HG02981 (cell line): Measurements from ENCODE around the gene GLB1L3.
A peak's percentile ranks its signal among the peaks of the same experiment; 100 is the strongest.
"Not testable (repeated sequence)": the region's sequence is repeated elsewhere in the genome, so short reads cannot be mapped to it uniquely, and the experiment has no call there.

Source experiments
- ATAC-seq: cut with Tn5 transposase; IDR thresholded peaks from one replicate; pipeline ENCODE4 v1.9.1; 2021; ENCODE audit warnings: mild to moderate bottlenecking, moderate library complexity; ENCODE audit not compliant: unreplicated experiment

Gene GLB1L3

DNA sequence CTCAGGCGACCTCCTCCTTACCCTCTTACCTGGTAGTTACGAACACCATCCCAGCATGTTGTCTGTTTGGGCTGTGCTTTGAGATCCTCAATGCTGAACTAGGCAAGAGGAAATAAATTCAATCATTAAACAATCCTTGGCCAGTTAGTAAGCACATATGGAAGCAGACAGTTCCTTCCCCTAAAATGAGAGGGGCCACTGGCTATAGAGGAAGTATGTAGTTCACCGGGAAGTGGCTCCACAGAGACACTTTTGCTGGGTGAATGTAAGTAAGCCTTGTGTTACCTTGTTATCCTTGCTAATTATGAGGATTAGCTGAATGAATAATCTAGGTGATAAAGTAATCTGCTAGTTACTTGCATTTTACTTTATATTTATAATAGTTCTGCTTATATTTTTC is 25.9 kb upstream of the GLB1L3 start:
- no peak for ATAC-seq

DNA sequence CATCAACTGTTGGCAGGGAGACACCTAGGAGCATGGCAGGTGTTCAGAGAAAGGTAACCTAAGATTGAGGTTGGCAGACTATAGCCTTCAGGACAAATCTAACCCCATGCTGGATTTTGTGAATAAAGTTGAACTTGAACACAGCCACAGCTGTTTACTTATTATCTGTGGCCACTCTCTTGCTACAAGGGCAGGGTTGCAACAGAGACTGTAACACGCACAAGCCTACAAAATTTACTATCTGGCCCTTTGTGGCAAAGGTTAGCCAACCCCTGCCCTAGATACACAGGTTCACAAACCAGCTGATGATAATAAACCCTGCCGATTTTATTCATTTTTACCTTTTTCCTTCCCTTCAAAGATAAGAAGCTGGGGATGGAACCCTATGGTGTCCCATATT is 25.5 kb upstream of the GLB1L3 start:
- no peak for ATAC-seq

DNA sequence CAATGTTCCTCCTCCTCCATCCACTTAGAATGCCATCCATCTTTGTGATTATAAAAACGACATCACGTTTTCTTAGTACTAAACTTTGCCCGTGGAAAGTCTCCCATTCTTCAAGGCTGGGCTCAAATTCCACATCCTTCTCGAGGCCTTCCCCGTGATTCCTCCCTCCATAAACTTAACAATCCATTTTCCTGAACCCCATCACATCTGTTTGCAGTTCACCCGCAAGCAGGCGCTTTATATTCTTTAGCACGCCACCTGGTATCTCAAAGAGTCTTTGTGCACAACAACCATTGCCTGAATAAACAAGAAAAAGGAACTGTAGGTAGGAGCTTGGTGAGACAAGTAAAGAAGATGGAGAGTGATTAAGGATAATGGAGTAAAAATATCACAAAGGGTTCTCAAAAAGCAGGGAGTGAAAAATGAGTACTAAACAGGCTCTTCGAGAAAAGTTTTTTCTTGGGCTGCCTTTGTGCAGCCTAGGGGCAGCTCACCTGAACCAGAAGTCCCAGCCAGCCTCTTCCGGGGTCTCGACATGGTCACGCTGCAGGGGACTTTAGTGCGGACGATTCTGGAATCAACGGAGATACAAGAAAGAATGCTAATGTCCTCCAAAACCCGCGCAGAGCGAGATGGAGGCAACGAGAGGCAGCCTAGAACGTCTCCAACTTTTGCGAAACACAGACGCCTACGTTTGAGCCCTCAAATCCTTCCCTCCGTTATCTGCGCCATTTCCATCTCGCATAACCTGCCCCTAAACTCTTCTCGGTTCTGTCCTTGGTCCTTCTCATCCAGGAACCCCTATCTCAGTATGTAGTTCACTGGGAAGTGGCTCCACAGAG is 23.6 kb upstream of the GLB1L3 start:
- peak; percentile 25 for ATAC-seq

DNA sequence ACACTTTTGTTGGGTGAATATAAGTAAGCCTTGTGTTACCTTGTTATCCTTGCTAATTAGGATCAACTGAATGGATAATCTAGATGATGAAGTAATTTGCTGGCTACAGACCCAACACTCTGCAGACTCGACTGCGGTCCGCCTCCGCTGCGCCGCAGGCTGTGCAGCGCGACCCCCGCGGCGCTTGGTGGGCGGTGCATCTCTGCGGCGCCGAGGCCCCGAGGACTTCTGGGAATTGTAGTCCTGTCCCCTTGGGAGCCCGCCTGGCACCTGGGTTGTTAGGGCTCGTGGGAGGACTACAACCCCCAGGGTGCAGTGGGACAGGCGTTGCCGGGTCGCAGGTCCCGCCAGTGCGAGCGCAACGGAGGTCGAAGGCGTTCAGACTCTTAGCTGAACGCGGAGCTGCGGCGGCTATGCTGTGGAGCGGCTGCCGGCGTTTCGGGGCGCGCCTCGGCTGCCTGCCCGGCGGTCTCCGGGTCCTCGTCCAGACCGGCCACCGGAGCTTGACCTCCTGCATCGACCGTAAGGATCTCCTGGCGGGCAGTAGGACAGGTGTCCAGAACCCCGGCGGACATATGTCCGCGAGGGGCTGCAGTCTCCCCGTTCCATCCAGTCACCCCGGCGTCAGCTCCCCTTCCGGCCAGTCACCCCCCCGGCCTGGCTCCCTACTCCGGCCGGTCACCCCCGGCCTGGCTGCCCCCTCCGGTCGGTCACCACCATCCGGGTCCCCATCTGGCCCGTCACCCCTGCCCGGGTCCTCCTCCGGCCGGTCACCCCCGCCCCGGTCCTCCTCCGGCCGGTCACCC is 22.8 kb upstream of the GLB1L3 start, which contains the start of the genes ACAD8 and THYN1:
TSS of gene ACAD8 (plus strand) at position 381 of the 806 bp plus-strand sequence. CDS start at position 414, 33 bp downstream.
TSS of gene THYN1 (minus strand) at position 165 of the 806 bp plus-strand sequence. CDS start 470 bp downstream, outside the sequence.
- peak; percentile 99 for ATAC-seq

DNA sequence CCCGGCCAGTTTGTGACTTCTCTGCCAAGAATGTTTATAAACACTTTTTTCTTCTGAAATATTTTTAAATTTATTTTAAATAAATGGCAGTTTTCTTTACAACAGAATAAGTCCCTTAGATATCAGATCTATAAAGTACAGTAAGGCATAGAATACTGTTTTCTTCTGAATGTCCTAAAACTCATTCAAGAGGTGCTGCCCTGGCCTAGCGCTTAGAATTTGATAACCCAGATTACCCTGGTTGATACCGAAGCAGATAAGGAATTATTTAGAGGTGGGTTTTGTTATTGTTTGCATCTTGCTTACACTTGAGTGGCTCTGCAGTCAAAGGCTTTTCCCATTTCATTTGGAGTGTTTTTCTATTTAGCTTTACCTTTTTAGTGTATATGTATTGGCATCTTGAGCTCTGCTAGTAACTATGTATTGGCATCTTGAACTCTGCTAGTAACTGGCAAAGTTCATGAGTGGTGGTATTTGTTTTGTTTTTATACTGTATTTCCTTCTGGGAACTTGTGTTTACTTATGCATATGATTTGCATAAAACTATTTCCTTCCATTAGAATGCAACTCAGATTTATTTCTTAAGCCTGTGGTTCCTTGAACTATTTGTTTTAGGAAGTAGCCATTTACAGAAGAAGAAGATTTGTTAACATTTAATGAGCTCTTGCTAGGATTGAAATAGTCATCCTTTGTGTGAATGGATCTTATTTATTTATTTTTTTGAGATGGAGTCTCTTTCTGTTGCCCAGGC is 21.6 kb upstream of the GLB1L3 start:
- ATAC-seq: no peak

DNA sequence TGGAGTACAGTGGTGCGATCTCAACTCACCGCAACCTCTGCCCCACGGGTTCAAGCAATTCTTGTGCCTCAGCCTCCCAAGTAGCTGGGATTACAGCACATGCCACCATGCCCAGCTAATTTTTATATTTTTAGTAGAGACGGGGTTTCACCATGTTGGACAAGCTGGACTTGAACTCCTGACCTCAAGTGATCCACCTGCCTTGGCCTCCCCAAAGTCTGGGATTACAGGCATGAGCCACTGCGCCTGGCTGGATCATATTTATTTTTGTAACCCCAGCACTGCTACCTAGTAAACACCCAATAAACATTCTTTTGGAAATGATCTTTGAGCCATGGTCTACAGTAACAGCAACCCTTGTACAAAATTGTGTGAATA is 21.0 kb upstream of the GLB1L3 start:
- not testable (repeated sequence) for ATAC-seq

DNA sequence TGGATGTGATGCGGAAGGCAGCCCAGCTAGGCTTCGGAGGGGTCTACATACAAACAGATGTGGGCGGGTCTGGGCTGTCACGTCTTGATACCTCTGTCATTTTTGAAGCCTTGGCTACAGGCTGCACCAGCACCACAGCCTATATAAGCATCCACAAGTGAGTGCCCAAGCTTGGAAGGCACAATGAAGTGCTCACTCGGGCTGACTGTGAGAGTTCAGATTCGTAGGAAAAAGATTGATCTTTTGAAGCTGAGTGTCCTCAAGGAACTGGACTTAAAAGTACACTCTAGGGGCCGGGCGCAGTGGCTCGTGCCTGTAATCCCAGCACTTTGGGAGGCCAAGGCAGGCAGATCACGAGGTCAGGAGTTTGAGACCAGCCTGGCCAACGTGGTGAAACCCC is 19.1 kb upstream of the GLB1L3 start:
- no peak for ATAC-seq

DNA sequence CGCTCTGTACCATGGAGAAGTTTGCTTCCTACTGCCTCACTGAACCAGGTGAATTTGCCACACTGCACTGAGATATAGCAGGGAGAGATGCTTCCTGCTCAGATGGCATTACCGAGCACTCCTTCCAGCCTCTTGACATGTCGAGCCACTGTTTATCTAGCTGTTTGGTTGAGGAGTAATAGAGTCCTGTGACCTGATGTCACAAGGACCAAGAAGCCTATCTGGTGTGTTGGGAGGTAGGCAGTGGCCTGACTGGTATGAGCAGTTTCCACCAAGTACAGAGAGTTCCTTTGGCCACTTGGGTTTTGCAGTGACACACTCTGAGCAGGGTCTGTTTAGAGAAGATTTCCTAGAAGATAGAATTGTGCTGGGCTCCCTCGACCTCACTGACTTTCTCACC is 17.6 kb upstream of the GLB1L3 start:
- no peak for ATAC-seq

DNA sequence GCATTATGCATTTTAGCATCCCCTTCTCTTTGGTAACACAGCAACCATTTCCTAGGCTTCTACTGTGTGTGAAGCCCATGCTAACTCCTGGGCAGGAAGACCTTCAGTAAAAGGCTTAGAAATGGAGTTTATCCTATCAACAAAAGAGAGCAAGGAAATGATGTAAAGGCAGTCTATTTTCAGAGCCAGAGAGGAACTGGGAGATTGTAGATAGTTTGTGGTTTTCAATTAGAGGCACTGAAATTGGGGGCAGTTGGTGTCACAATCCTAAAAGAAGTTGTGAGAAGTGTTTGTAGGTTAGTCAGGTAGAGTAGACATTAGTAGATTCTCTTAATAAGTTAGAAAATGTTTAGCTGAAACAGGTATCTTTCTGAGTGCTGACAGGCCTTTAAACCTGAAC is 15.7 kb upstream of the GLB1L3 start:
- ATAC-seq: no peak

DNA sequence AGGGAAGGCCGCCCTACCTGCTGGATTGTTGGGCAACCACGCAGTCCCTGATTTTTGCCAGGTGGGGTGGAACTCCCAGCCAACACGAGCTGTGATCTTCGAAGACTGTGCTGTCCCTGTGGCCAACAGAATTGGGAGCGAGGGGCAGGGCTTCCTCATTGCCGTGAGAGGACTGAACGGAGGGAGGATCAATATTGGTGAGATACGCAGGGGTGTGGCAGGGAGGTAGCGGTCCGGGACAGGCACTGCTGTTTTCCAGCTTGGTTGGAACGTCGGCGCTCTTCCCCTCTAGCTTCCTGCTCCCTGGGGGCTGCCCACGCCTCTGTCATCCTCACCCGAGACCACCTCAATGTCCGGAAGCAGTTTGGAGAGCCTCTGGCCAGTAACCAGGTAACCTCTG is 15.2 kb upstream of the GLB1L3 start:
- ATAC-seq: no peak

DNA sequence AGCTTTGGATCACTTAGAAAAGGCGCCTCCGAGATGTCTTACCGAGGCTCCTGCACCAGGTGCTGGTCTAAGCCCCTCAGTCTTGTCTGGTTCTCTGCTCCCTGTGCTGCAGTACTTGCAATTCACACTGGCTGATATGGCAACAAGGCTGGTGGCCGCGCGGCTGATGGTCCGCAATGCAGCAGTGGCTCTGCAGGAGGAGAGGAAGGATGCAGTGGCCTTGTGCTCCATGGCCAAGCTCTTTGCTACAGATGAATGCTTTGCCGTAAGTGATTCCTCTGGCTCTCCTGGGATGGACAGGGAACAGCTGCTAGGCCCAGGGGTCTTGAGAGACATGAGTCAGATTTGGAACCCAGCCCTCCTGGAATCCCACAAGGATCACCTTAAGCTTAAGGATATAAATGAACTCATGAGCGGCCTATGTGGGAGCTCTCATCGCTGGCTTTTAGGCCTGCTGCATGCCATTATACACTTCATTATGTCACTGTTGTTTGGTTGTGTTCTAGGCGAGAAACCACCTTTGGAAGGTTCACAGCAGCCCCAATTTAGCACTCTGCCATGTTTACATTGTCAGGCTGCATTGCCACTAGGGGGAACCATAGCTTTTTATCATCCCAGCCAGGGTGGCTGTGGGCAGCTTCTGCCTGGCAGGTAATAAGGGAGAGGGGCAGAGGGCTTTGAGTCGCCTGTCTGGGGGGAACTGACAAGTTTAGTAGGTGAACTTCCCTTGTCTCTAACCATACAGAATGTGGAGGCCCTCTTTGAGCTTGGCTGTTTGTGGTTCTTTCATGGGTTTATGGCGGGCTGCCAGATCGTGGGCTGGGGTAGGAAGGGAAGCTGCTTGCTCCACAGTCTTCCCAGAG is 14.3 kb upstream of the GLB1L3 start:
- ATAC-seq: no peak

DNA sequence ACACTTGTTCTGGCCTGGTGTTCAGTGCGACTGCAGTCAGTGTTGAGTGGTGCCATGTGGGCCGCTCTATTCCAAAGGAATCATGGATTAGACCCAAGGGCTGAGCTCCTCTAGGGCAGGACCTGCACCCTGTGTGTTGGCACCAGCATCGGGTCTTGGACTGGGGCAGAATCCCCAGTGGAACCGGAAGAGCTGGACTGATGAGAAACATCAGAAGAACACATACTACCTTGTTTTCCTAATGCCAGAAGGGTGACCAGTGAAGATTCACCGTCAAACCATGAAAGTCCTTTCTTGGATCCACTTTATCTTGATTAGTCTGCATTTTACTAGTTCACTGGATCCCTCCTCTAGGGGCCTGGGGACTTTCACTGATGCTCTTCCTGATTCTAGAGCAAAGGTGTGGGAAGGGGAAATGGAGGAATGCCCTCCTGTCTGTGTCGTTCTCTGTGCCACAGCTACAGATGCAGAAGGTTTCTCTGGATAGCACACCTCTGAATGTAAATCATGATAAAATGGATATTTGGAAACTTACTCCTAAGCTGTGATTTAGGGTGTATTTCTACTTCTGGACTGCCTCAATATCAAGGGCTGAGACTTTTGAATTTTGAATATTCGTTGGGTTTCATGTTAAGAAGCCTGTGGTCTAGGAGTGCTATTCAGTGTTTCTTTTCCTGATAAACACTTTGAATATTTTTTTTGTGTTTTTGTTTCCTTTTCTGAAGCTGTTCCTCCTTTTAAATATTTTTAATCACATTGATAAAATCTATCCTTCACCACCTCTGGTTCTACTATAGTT is 11.0 kb upstream of the GLB1L3 start:
- no peak for ATAC-seq

DNA sequence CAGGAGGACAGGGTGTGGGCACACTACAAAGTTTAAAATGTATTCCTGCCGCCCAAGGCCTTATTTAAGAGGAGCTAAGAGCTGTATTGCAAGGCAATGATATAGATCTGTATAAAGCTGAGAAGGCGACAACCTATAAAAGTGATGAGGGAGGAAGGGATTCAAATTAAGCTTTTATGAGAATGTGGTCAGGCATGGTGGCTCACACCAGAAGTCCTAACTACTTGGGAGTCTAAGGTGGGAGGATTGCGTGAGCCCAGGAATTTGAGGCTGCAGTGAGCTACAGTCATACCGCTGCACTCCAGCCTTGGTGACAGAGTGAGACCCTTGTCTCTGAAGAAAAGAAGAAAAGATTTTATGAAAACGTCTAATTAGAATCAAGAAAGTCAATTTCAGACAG is 9.7 kb upstream of the GLB1L3 start:
- no peak for ATAC-seq

DNA sequence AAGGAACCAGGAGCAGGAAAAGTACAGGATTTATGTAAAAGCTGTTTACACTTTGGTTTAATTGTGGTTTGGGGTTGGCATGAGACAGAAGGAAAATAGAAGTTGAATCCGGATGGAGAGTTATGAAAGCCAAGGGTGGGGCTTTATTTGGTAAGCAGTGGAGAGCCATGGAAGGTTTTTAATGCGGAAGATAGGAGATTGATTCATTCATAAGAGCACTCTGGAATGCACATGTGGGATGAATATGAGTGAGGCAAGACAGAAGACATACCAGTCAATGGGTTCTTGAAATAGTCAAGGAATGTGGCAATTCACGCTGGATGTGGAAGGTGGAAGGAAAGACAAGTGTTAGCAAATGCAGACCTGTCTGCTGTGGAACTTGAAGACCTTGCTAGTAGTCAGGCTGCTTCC is 9.3 kb upstream of the GLB1L3 start:
- no peak for ATAC-seq

DNA sequence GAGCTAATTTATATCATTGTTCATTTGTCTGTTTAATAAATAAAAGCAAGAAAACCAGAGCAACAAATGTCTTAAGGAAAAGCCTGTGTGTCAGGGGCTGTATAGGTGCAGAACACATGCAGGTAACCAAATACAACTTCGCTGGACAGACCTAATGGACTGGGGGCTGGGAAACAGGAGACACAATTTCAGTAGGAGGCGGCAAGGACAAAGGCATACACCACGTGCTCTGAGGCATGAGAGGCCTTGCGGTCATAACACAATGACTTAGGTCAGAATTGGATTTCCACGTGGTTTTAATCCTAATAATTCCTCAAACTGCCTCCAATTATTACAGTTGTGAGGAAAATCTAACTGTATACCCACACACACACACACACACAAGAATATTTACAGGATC is 8.7 kb upstream of the GLB1L3 start:
- ATAC-seq: no peak

DNA sequence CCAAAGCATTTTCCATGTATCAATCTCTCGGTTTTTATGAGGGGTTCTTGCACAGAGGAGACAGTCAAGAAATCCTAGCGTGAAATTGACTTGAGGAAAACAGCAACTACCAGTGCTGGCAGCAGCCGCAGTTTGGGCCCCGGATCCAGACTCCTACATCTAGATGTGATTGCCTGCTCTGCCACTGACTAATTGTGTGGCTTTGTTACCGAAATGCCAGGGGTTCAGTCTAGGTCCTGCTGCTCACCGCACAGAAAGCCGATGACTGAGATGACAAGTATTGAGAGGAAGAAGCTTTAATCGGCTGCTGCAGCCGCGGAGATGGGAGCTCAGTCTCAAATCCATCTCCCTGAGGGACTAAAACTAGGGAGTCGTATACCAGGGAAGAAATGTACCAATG is 8.2 kb upstream of the GLB1L3 start:
- ATAC-seq: no peak

DNA sequence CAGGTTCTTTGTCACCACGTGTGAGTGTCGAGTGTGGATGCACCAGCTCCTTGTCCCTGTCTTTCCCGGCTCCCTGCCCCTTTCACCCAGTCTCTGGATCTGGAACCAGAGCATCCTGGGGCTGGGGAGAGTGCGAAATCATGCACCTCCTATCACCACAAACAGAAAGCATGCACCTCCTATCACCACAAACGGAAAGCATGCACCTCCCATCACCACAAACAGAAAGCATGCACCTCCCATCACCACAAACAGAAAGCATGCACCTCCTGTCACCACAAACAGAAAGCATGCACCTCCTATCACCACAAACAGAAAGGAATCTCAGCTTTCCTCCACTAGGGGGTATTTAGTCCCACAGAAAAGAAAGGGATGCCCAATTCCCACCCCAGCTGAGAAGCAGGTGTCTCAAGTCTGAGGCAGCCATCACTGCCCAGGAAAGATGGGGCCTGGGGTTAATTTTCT is 5.9 kb upstream of the GLB1L3 start:
- no peak for ATAC-seq

DNA sequence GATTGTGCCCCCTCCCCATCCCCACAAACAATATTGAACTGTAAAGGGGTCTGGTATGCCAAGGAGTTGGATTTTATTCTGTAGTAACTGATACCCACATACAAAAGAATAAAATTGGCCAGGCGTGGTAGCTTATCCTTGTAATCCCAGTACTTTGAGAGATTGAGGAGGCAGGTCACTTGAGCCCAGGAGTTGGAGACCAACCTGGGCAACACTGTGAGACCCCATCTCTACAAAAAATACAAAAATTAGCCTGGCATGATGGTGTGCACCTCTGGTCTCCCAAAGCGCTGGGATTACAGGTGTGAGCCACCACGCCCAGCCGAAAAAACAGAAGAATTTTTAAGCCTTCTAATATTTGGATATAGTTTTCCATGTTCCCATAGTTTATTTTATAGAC is 4.2 kb upstream of the GLB1L3 start:
- no peak for ATAC-seq
